ENCODE data around the gene PRRT4.

- no peak for TF ChIP-seq POLR2A (IDR thresholded peaks at IDR 0.05; ENCODE audit: low read depth, low read length)
- no peak for TF ChIP-seq POLR2AphosphoS5 (IDR thresholded peaks at IDR 0.05; ENCODE audit: low read depth, low read length)
These were observed 7.9 kb downstream of the PRRT4 start for GRCh38 chr7:128353610-128354009.
